GM19025 (cell line): ENCODE results near the gene ZBED4.

Experiments used
- ATAC-seq: cut with Tn5 transposase; IDR thresholded peaks from one replicate; pipeline ENCODE4 v1.9.1; 2021; ENCODE audit warnings: mild to moderate bottlenecking, low read depth, moderate library complexity; ENCODE audit not compliant: unreplicated experiment

The ZBED4 gene

GRCh38 chr22:49853981-49854831 lies 562 bp downstream of the ZBED4 start:
- ATAC-seq: peak; percentile 28

- no peak for ATAC-seq
Measured at GRCh38 chr22:49855251-49855911, 1.7 kb downstream of the ZBED4 start.

- ATAC-seq: no peak
Measured at GRCh38 chr22:49856343-49856742, 2.7 kb downstream of the ZBED4 start.

GRCh38 chr22:49856766-49857618 lies 3.3 kb downstream of the ZBED4 start:
- ATAC-seq: no peak

- no peak for ATAC-seq
Measured at GRCh38 chr22:49858827-49859226, 5.2 kb downstream of the ZBED4 start.

- ATAC-seq: no peak
Measured at GRCh38 chr22:49861642-49862495, 8.2 kb downstream of the ZBED4 start.

- no peak for ATAC-seq
Measured at GRCh38 chr22:49862496-49862776, 8.8 kb downstream of the ZBED4 start.

- no peak for ATAC-seq
Measured at GRCh38 chr22:49863931-49864330, 10.3 kb downstream of the ZBED4 start.

GRCh38 chr22:49865156-49865555 lies 11.5 kb downstream of the ZBED4 start:
- no peak for ATAC-seq

GRCh38 chr22:49866134-49866533 lies 12.5 kb downstream of the ZBED4 start:
- ATAC-seq: no peak

- ATAC-seq: no peak
Measured at GRCh38 chr22:49866646-49867045, 13.0 kb downstream of the ZBED4 start.

- no peak for ATAC-seq
Measured at GRCh38 chr22:49867303-49868265, 13.9 kb downstream of the ZBED4 start.

GRCh38 chr22:49869086-49869830 lies 15.6 kb downstream of the ZBED4 start:
- no peak for ATAC-seq

GRCh38 chr22:49869845-49870712 lies 16.4 kb downstream of the ZBED4 start:
- ATAC-seq: no peak

- ATAC-seq: no peak
Measured at GRCh38 chr22:49871482-49871881, 17.8 kb downstream of the ZBED4 start.

GRCh38 chr22:49872347-49872746 lies 18.7 kb downstream of the ZBED4 start:
- ATAC-seq: no peak

GRCh38 chr22:49873228-49873940 lies 19.7 kb downstream of the ZBED4 start:
- ATAC-seq: no peak
